Prostate gland (tissue), 2 donors: Measurements from ENCODE around the gene XXYLT1. TPM values are rescaled to one million over a fixed set of nuclear protein-coding genes. Genes with fewer than 3 reads are reported as not detected.

Experiments used
- DNase-seq: peaks from one replicate; pipeline ENCODE4 v3.0.0-alpha.2; 2019; ENCODE audit warnings: low spot score
- H3K27ac ChIP-seq, 2 donors: fragments of 200-600 bp; sonication (generic); 2 replicates each; pipeline ENCODE4 v1.5.1; 2017 to 2019
- H3K27me3 ChIP-seq: fragments of 200-600 bp; sonication (generic); replicated peaks from 2 replicates; pipeline ENCODE4 v1.5.1; 2019; ENCODE audit not compliant: insufficient read depth
- H3K36me3 ChIP-seq, 2 donors: fragments of 200-600 bp; sonication (generic); 1 replicate in 1 of 2; 2 replicates in 1 of 2; pipeline versions ENCODE4 v1.5.1 to v1.8.1; 2017 to 2019
- H3K4me1 ChIP-seq: fragments of 200-600 bp; sonication (generic); replicated peaks from 2 replicates; pipeline ENCODE4 v1.5.1; 2019
- H3K4me3 ChIP-seq, 2 donors: fragments of 200-600 bp; sonication (generic); 2 replicates each; pipeline ENCODE4 v1.5.1; 2017 to 2019
- H3K9me3 ChIP-seq: fragments of 200-600 bp; sonication (generic); 2 replicates; pipeline ENCODE4 v1.5.1; 2017
- POLR2A ChIP-seq: fragments of 450-650 bp; IDR thresholded peaks from one replicate; pipeline ENCODE4 v1.6.1; 2016; ENCODE audit warnings: antibody characterized with exemption, mild to moderate bottlenecking
- POLR2AphosphoS5 ChIP-seq: sonication (generic); formaldehyde crosslinking; IDR thresholded peaks from one replicate; pipeline ENCODE4 v1.6.1; 2017; ENCODE audit warnings: antibody characterized with exemption
- WGBS: methylation state at CpG from one replicate; pipeline ENCODE4 v1.1.5; 2018; 5-methylcytosine and 5-hydroxymethylcytosine counted together
- intact Hi-C: fragments of 100-400 bp; cut with DNase I; formaldehyde crosslinking; loops from one replicate; pipeline ENCODE4 v1.14.2; 2022
- total RNA-seq, 2 donors: library from RNA; depleted of rRNA; stranded (reverse); fragments of >200 nt; gene quantifications; one replicate each; pipeline ENCODE4 v1.1.0, GENCODE V29; 2016
- TF ChIP-seq, protein P1 (sequence below), 4 experiments: fragments of 200-600 bp in 2 of 4; fragments of 450-650 bp in 2 of 4; sonication (generic) in 2 of 4; IDR thresholded peaks; 1 replicate in 3 of 4; 2 replicates in 1 of 4; pipeline ENCODE4 v1.5.1; 2016 to 2019; ENCODE audit warnings: antibody characterized with exemption in 4 of 4, mild to moderate bottlenecking in 2 of 4, moderate library complexity in 2 of 4

Gene XXYLT1
- total RNA-seq, 2 donors from 2014 or later, result 14.9 to 22.7 TPM

DNA sequence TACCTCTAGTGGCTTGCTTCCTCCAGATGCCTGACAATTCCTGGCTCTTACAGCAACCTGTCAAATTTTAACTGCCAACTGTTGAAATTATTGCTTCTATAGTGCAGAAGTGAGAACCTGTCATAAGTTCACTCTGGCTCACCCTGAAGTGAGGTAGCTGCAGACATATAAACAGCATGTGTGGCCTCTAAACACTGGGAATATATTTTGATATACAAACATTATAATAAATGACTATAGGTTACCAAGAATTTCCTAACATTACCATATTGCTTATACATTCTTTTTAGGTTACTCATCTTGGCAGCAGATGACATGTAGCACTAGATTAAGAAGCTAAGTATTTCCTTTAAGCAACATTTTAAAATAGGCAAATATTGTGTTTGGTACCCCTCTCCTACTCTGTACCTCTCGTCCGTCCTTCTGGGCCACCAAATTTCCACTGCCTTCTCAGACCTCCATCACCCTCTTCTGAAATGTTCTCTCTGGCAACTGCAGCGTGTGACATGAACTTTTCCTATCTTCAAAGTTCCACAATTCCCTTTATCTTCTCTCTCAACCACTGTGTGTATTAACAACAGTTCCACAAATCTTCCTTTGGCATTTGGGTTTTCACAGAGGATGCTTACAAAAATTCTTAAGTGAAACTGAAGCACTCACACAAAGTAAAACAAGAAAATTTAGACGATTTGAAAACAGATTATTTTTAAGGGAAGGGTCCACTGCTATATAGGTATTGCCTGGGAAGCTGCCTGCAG lies 15.3 kb upstream of the XXYLT1 start:
- intact Hi-C loops, result no loop called here
- no peaks in the 10 kb centered on the region for H3K36me3 ChIP-seq
- H3K27ac ChIP-seq, result no peak overlapping the region
- no peak for TF ChIP-seq POLR2AphosphoS5
- TF ChIP-seq POLR2A, result no peak
- TF ChIP-seq, protein P1, sequence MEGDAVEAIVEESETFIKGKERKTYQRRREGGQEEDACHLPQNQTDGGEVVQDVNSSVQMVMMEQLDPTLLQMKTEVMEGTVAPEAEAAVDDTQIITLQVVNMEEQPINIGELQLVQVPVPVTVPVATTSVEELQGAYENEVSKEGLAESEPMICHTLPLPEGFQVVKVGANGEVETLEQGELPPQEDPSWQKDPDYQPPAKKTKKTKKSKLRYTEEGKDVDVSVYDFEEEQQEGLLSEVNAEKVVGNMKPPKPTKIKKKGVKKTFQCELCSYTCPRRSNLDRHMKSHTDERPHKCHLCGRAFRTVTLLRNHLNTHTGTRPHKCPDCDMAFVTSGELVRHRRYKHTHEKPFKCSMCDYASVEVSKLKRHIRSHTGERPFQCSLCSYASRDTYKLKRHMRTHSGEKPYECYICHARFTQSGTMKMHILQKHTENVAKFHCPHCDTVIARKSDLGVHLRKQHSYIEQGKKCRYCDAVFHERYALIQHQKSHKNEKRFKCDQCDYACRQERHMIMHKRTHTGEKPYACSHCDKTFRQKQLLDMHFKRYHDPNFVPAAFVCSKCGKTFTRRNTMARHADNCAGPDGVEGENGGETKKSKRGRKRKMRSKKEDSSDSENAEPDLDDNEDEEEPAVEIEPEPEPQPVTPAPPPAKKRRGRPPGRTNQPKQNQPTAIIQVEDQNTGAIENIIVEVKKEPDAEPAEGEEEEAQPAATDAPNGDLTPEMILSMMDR (IDR thresholded peaks at IDR 0.05), result no peak
- 61% methylated on average over 4 of the region's 4 CpGs for WGBS
- no peak overlapping the region for H3K4me3 ChIP-seq
- no peaks in the 10 kb centered on the region for H3K9me3 ChIP-seq
- no peaks in the 10 kb centered on the region for H3K27me3 ChIP-seq
- no peak for DNase-seq
- H3K4me1 ChIP-seq, result no peaks in the 10 kb centered on the region

DNA sequence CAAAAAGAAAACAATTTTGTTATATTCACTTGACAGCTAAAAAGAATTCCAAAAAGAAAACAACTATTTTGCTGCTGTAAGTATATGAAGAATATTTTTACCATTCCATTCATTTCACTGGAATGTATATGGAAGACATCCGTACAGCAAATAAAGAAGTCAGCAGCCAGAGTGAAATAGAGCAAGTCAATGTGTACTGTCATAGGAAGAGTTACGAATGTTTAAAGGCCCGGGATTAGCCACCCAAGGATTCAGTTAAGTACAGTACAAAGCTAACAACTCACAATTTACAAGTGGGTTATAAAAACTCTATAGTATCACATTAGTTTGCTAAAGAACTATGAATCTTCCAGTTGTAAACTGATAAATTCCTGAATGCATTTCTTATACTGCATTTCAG lies 14.4 kb upstream of the XXYLT1 start:
- Histone ChIP-seq H3K27me3 (no peaks in the 10 kb centered on the region), H3K4me3 (no peak overlapping the region), H3K27ac (no peak overlapping the region), H3K4me1 (no peaks in the 10 kb centered on the region), H3K9me3 (no peaks in the 10 kb centered on the region), H3K36me3 (no peaks in the 10 kb centered on the region)
- DNase-seq, result no peak
- WGBS, result 65% methylated on average over 3 of the region's 3 CpGs
- intact Hi-C loops, result no loop called here
- TF ChIP-seq, protein P1 (IDR thresholded peaks at IDR 0.05), result no peak
- TF ChIP-seq POLR2AphosphoS5 (no peak), POLR2A (no peak)

- Histone ChIP-seq H3K27ac (no peak overlapping the region), H3K9me3 (no peaks in the 10 kb centered on the region), H3K4me3 (no peak overlapping the region), H3K27me3 (no peaks in the 10 kb centered on the region), H3K36me3 (no peaks in the 10 kb centered on the region), H3K4me1 (no peaks in the 10 kb centered on the region)
- WGBS, result 91% methylated on average over 3 of the region's 3 CpGs
- DNase-seq, result no peak
- intact Hi-C loops, result no loop called here
- TF ChIP-seq POLR2A, result no peak
- no peak for TF ChIP-seq POLR2AphosphoS5
- TF ChIP-seq, protein P1 (IDR thresholded peaks at IDR 0.05), result no peak
These were observed 13.9 kb upstream of the XXYLT1 start for GRCh38 chr3:195284842-195285241.

- TF ChIP-seq POLR2A (no peak), POLR2AphosphoS5 (no peak)
- TF ChIP-seq, protein P1 (IDR thresholded peaks at IDR 0.05), result no peak
- 45% methylated on average over 8 of the region's 8 CpGs for WGBS
- DNase-seq, result peak; percentile 33
- Histone ChIP-seq H3K4me1 (no peaks in the 10 kb centered on the region), H3K27ac (no peak overlapping the region), H3K36me3 (no peaks in the 10 kb centered on the region), H3K27me3 (no peaks in the 10 kb centered on the region), H3K4me3 (no peak overlapping the region), H3K9me3 (no peaks in the 10 kb centered on the region)
- intact Hi-C loops, result no loop called here
These were observed 12.0 kb upstream of the XXYLT1 start for GRCh38 chr3:195282961-195283360.
